ENCODE data around the gene PTPRS. TPM values are rescaled to one million over a fixed set of nuclear protein-coding genes. Genes with fewer than 3 reads are reported as not detected.

Gene PTPRS
- total RNA-seq, 1 donor from 2014 or later, result 0.21 TPM

DNA sequence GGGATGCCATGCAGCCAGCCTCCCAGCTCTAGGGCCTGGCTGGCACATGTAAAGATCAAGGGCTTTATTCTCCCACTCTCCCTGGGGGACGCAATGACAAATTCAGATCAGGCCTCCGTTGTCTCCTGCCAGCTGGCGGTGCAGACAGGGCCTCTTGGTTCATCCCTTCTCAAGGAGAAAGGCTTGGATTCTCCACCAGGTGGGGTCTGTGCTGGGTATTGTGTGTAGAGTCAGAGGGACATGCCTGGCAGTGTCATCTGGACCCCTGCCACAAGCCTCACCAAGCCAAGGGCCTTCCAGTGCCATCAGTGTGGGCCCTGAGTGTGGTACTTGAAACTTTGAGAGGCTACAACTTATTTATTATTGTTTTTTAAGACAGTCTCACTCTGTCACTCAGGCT, 8.4 kb upstream of the PTPRS start:
- intact Hi-C loops (cut with micrococcal nuclease), result no loop called here
- no peaks in the 10 kb centered on the region for H3K4me1 Mint-ChIP-seq (ENCODE audit: low read depth)
- H3K9me3 Mint-ChIP-seq, result no peaks in the 10 kb centered on the region
- H3K27me3 Mint-ChIP-seq (ENCODE audit: insufficient read depth), result no peaks in the 10 kb centered on the region
- no peak overlapping the region for H3K4me3 Mint-ChIP-seq
- DNase-seq (ENCODE audit: low spot score), result no peak
- H3K36me3 Mint-ChIP-seq (ENCODE audit: low read depth), result no peaks in the 10 kb centered on the region
- no peak overlapping the region for H3K27ac Mint-ChIP-seq

DNA sequence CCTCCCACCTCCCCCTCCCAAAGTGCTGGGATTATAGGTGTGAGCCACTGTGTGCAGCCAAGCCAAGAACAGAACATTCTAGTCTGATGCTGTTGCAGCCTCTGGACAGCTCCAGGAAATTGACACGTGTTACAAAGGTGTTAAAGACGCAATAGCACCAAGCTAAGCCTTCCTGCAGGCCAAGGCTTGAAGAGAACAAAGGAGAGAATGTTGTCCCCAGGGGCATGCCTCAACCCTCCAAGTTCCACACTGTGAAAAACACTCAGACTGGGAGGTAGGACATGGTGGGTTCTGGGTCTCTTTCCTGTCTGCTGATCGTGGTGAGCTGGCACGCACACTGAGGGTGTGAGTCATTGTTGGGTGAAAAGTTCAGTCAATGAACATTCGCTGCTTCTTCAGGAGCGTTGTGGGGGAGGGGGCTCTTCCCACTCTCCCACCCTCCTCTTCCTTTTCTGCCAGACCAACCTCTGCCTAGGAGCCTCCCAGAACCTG, 5.3 kb upstream of the PTPRS start:
- H3K27ac Mint-ChIP-seq, result no peak overlapping the region
- H3K9me3 Mint-ChIP-seq, result no peaks in the 10 kb centered on the region
- intact Hi-C loops (cut with micrococcal nuclease), result no loop called here
- H3K4me3 Mint-ChIP-seq, result no peak overlapping the region
- H3K36me3 Mint-ChIP-seq (ENCODE audit: low read depth), result no peaks in the 10 kb centered on the region
- H3K27me3 Mint-ChIP-seq (ENCODE audit: insufficient read depth), result peaks cover 19% of the 10 kb centered on the region
- DNase-seq (ENCODE audit: low spot score), result no peak
- H3K4me1 Mint-ChIP-seq (ENCODE audit: low read depth), result no peaks in the 10 kb centered on the region

DNA sequence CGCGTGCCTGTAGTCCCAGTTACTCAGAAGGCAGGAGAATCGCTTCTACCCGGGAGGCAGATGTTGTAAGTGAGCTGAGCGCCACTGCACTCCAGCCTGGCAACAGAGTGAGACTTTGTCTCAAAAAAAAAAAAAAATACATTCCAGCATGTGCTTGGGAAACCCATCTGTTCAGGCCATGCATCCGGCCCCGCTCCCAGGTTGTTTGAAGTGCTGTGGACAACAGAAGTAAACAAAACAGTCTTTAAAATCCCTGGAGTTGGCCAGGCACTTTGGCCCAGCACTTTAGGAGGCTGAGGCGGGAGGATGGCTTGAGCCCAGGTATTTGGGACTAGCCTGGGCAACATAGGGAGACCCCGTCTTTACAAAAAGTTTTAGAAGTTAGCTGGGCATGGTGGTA, 3.2 kb upstream of the PTPRS start:
- Mint-ChIP-seq H3K36me3 (ENCODE audit: low read depth) (no peaks in the 10 kb centered on the region), H3K27me3 (ENCODE audit: insufficient read depth) (peaks cover 24% of the 10 kb centered on the region), H3K27ac (no peak overlapping the region), H3K9me3 (no peaks in the 10 kb centered on the region), H3K4me1 (ENCODE audit: low read depth) (peaks cover 5% of the 10 kb centered on the region), H3K4me3 (no peak overlapping the region)
- DNase-seq (ENCODE audit: low spot score), result no peak
- intact Hi-C loops (cut with micrococcal nuclease), result no loop called here

DNA sequence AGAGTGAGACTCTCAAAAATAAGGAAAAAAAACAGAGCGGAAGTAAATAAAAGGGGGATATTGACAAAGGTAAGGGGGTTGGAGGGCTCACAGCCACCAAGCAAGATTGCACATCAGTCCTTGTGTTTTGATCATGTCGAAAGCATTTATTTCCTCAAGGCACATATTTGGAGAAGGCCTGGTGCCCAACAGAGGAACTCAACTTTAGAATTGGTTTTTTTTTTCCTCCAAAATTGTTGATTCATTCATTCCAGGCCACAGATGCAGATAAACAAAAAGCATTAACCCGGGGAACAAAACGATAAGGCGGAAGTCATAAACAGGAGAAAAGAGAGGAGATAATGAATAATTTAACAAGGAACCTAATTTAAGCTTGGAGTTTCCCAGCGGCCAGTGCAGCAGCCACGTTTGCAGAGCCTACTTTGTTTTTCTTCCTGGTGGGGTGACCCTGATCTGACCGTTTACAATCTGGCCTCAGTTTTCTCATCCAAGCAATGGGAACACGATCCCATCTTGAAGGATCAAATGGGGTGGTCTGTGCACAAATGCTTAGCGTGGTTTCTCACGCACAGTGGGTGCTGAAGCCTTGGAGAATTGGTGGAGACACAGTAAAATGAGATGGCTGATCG, 2.1 kb upstream of the PTPRS start:
- Mint-ChIP-seq H3K27me3 (ENCODE audit: insufficient read depth) (peaks cover 28% of the 10 kb centered on the region), H3K27ac (no peak overlapping the region), H3K4me1 (ENCODE audit: low read depth) (peaks cover 5% of the 10 kb centered on the region), H3K36me3 (ENCODE audit: low read depth) (no peaks in the 10 kb centered on the region), H3K9me3 (no peaks in the 10 kb centered on the region), H3K4me3 (no peak overlapping the region)
- intact Hi-C loops (cut with micrococcal nuclease), result no loop called here
- no peak for DNase-seq (ENCODE audit: low spot score)

DNA sequence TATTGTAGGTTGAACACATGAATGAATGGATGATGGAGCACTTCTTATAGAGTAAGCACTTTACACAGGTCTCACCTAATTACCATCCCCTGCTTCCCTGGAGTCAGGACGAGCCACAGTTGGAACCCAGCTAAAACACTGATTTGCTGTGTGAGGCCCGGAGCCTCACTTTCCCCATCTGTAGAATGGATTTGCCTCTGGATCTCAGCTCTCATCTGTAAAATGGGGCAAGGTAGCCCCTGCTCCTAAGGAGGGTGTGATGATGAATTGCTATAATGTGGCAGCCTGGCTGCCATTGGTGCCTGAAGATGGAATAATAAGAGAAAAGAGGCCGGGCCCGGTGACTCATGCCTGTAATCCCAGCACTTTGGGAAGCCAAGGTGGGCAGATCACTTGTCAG, 1.4 kb upstream of the PTPRS start:
- peaks cover 5% of the 10 kb centered on the region for H3K4me1 Mint-ChIP-seq (ENCODE audit: low read depth)
- H3K4me3 Mint-ChIP-seq, result peak overlapping the region; percentile 54
- no peak for DNase-seq (ENCODE audit: low spot score)
- intact Hi-C loops (cut with micrococcal nuclease), result no loop called here
- no peak overlapping the region for H3K27ac Mint-ChIP-seq
- H3K36me3 Mint-ChIP-seq (ENCODE audit: low read depth), result no peaks in the 10 kb centered on the region
- H3K27me3 Mint-ChIP-seq (ENCODE audit: insufficient read depth), result peaks cover 34% of the 10 kb centered on the region
- no peaks in the 10 kb centered on the region for H3K9me3 Mint-ChIP-seq

DNA sequence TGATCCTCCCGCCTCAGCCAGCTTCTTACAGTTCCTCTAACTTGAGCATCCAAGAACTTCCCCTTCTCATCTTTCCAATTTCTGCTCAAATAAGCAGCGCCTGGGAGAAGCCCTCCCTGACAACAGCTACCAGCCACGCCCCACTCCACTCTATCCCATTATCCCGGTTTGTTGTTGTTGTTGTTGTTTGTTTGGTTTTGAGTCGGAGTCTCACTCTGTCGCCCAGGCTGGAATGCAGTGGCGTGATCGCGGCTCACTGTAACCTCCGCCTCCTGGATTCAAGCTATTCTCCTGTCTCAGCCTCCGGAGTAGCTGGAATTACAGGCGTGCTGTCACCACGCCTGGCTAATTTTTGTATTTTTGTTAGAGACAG, 822 bp upstream of the PTPRS start:
- Mint-ChIP-seq H3K9me3 (no peaks in the 10 kb centered on the region), H3K27ac (peak overlapping the region; percentile 11)
- intact Hi-C loops (cut with micrococcal nuclease), result no loop called here

DNA sequence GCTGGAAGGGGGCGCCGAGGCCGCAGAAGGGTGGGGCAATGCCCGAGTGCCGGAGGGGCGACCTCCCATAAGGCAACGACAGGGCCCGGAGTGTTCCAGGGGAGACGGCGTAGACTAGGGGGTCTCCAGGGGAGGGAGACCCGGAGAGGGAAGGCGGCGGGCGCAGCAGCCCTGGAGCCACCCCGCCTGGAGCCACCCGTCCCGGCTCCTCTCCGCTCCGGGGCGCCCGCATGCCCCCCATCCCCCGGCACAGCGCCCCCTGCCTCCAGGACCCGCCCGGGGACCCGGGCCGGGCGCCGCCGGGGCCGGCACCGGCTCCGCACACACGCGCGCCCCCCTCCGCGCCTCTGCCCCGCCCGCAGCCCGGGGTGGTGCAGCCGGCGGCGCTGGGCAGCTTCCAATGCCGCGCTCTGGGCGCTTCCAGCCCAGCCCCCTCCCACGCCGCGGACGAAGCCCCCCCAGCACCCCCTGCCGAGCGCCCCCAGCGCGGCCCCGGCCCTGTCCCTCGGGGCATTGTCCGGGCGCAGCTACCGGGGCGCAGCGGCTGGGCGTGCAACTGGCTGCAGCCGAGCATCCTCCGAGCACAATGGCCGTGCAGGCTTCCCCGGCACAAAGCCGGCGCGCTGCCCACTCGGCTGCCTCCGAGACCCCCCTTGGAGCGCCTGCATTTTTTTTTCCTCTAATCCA, 519 bp downstream of the PTPRS start:
- H3K9me3 Mint-ChIP-seq, result no peaks in the 10 kb centered on the region
- peaks cover 5% of the 10 kb centered on the region for H3K4me1 Mint-ChIP-seq (ENCODE audit: low read depth)
- H3K36me3 Mint-ChIP-seq (ENCODE audit: low read depth), result no peaks in the 10 kb centered on the region
- intact Hi-C loops (cut with micrococcal nuclease), result no loop called here
- DNase-seq (ENCODE audit: low spot score), result no peak
- H3K27ac Mint-ChIP-seq, result no peak overlapping the region
- H3K27me3 Mint-ChIP-seq (ENCODE audit: insufficient read depth), result peaks cover 48% of the 10 kb centered on the region
- peak overlapping the region; percentile 54 for H3K4me3 Mint-ChIP-seq

More for the DNA sequence above, 822 bp upstream of the PTPRS start:
- Mint-ChIP-seq H3K4me3 (peak overlapping the region; percentile 54), H3K36me3 (ENCODE audit: low read depth) (no peaks in the 10 kb centered on the region), H3K4me1 (ENCODE audit: low read depth) (peaks cover 5% of the 10 kb centered on the region), H3K27me3 (ENCODE audit: insufficient read depth) (peaks cover 35% of the 10 kb centered on the region)
- DNase-seq (ENCODE audit: low spot score), result no peak

DNA sequence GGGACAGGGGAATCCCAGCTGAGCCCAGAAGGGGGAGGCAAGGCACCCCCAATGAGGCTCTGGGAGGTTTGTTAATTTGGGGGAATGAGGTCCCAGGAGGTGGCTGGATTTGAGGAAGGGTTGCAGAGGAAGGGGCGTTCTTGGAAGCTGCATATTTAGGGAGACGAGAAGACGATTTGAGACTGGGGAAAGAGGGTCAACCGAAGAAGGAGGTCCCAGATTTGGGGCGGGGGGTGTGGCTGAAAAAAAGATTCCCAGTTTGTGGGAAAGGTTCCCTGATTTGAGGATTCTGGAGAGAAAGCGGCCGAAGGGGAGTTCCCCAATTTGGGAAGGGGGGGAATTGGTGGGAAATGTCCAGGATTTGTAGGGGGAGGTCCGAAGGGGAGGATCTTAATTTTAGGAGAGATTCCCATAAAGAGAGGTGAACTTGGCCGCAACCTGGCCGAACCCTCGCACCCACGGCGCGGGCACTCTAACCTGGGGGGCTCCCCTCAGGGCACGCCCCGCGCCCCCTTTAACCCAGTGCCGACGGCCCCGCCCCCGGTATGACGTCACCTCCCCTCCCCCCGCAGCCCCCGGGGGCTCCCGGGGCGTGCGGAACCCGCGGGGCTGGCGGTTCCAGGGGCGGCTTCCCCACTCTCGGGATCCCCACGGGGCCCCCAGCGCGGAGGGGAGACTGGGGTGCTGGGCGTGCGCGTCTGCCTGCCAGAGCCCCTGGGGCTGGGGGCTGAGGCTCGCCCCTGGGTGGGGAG, 1.2 kb downstream of the PTPRS start:
- intact Hi-C loops (cut with micrococcal nuclease), result no loop called here
- Mint-ChIP-seq H3K36me3 (ENCODE audit: low read depth) (no peaks in the 10 kb centered on the region), H3K4me1 (ENCODE audit: low read depth) (peaks cover 5% of the 10 kb centered on the region), H3K27ac (peak overlapping the region; percentile 58), H3K9me3 (no peaks in the 10 kb centered on the region), H3K4me3 (peak overlapping the region; percentile 60), H3K27me3 (ENCODE audit: insufficient read depth) (peaks cover 48% of the 10 kb centered on the region)
- DNase-seq (ENCODE audit: low spot score), result no peak

DNA sequence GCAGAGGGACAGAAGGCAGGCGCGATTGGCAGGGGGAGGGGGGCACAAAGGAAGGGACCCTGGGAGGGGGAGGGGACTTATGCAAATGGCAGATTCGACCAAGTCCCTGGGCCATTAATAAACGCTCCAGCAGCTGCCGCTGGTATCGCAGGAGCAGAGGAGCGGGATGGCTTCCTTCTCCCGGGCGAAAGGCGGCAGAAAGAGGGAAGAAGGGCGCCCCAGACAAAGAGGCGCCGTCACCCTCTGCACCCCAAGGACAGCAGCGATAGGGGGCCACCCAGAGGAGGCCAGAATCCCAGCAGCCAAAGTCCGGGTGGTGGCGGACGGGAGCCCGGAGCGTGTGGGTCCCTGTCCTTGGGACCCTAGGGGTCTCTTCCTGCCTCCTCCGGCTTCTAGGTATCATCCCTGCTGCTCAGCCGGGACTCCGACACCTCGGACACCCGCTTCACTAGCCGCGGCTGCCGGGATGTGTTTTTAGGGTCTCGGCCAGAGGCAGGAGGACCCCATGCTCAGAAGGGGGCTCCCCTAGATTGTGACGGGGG, 1.9 kb downstream of the PTPRS start:
- no peaks in the 10 kb centered on the region for H3K36me3 Mint-ChIP-seq (ENCODE audit: low read depth)
- H3K4me1 Mint-ChIP-seq (ENCODE audit: low read depth), result peaks cover 5% of the 10 kb centered on the region
- no peak for DNase-seq (ENCODE audit: low spot score)
- no peaks in the 10 kb centered on the region for H3K9me3 Mint-ChIP-seq
- intact Hi-C loops (cut with micrococcal nuclease), result no loop called here
- peaks cover 48% of the 10 kb centered on the region for H3K27me3 Mint-ChIP-seq (ENCODE audit: insufficient read depth)
- peak overlapping the region; percentile 60 for H3K4me3 Mint-ChIP-seq
- H3K27ac Mint-ChIP-seq, result no peak overlapping the region

DNA sequence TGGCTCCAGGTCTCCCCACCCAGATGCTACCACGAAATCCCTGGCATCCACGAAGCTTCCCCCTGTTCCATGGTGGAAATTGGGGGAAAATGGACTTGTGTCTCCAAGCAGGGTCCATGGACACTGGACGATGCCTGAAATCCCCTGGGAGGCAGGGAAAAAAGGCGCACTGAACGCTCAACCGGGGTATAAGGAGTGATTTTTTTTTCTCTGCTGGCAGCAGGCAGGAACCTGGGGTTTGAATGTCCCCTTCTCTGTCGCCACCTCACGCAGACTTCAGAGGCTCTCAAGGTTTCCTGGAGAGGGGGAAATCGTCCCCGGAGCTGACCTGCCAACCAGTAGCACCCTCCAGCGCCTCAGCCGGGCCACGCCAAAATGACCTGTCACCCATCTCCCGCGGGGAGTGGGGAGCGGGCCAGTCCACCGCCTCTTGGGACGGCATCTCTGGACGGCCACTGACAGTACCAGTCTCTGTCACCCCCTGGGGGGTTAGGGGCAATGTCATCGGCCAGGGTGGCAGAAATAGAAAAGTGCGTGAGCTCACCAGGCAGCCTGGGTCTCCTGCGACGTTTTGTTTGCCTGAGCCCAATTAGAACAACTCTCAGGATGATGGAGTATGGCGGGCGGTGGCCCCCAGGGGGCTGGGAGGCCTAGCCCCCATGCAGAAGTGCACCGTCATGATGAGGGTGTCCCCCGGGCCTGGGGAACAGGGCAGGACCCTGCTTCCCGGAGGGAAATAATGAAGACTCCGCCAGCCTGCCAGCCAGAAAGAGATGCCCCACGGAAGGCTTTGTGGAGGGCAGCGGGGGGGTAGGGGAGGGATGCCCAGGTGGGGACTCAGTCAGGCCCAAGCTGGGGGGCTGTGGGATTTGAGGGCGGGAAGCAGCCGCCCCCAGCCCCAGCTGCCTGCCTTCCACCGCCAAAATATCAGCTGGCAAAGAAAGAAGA, 2.6 kb downstream of the PTPRS start:
- H3K4me3 Mint-ChIP-seq, result no peak overlapping the region
- H3K9me3 Mint-ChIP-seq, result no peaks in the 10 kb centered on the region
- intact Hi-C loops (cut with micrococcal nuclease), result no loop called here
- peaks cover 5% of the 10 kb centered on the region for H3K4me1 Mint-ChIP-seq (ENCODE audit: low read depth)
- no peaks in the 10 kb centered on the region for H3K36me3 Mint-ChIP-seq (ENCODE audit: low read depth)
- DNase-seq (ENCODE audit: low spot score), result no peak
- peaks cover 49% of the 10 kb centered on the region for H3K27me3 Mint-ChIP-seq (ENCODE audit: insufficient read depth)
- no peak overlapping the region for H3K27ac Mint-ChIP-seq

DNA sequence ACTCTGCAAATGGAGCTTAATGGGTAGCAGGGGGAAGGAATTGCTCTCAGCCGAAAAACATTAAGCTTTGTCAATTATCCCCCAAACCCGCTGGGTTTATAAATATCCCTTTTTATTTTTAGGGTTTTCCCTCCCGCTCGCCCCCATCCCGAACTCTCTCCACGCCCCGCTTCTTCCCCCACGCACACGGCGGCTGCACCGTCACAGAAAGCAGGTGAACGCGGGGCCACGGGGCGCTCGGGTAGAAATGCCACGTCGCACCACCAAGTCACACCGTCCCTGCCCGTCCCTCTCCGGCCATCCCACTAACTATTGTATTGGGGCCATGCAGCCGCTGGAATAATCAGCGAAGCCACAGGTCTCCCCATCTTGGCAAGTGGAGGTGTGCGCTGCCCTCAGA, 3.5 kb downstream of the PTPRS start:
- peaks cover 43% of the 10 kb centered on the region for H3K27me3 Mint-ChIP-seq (ENCODE audit: insufficient read depth)
- peaks cover 5% of the 10 kb centered on the region for H3K4me1 Mint-ChIP-seq (ENCODE audit: low read depth)
- intact Hi-C loops (cut with micrococcal nuclease), result no loop called here
- H3K9me3 Mint-ChIP-seq, result no peaks in the 10 kb centered on the region
- no peak for DNase-seq (ENCODE audit: low spot score)
- H3K36me3 Mint-ChIP-seq (ENCODE audit: low read depth), result no peaks in the 10 kb centered on the region
- no peak overlapping the region for H3K4me3 Mint-ChIP-seq
- H3K27ac Mint-ChIP-seq, result no peak overlapping the region

DNA sequence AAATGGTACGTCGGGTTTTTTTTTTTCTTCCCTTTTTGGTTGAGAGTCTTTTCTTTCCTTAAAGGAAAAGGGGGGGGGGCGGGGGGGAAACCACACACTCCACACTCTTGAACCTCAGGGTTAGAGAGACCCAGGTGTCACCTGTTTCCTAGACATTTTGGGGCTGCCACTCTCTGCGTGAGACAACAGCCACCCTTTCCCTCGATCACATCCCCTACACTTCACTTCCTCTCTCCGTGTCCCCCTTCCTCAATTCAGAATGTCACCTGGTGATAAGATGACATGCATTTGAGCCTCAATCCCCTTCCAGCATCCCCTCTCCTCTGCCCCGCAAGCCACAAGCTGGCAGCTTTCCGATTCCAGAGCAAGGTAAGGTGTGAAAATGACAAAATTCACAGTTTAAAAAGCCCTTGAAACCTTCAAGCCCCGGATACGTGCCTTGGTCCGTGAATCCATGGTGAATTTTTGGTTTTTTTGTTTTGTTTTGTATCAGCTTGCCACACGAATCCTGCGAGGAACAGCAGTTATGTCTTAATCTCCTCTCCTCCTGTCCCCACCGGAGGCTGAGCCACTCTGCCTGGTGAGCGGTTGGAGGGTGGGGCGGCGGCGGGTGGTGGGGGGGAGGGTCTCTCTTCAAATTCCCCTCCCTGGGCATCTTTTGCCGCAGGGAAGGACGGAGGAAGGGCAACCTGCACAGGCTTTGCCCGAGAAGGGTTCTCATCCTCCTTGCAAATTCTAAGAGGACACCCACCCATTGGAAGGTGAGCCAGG, 4.2 kb downstream of the PTPRS start:
- no peak for DNase-seq (ENCODE audit: low spot score)
- H3K4me1 Mint-ChIP-seq (ENCODE audit: low read depth), result peaks cover 5% of the 10 kb centered on the region
- H3K4me3 Mint-ChIP-seq, result no peak overlapping the region
- H3K27ac Mint-ChIP-seq, result no peak overlapping the region
- no peaks in the 10 kb centered on the region for H3K9me3 Mint-ChIP-seq
- intact Hi-C loops (cut with micrococcal nuclease), result no loop called here
- peaks cover 35% of the 10 kb centered on the region for H3K27me3 Mint-ChIP-seq (ENCODE audit: insufficient read depth)
- no peaks in the 10 kb centered on the region for H3K36me3 Mint-ChIP-seq (ENCODE audit: low read depth)
